MM.1S (cell line): Measurements from ENCODE around the gene PARVB.

Experiments
- DNase-seq: peaks from one replicate; pipeline ENCODE4 v3.0.0-alpha.2; 2015
- H2AFZ ChIP-seq: fragments of 300-600 bp; sonication (generic); 2 replicates; pipeline ENCODE4 v1.6.0; 2016; ENCODE audit warnings: antibody characterized with exemption, low read length
- H3F3A ChIP-seq: fragments of 300-600 bp; sonication (generic); 2 replicates; pipeline ENCODE4 v1.6.1; 2016; ENCODE audit warnings: mild to moderate bottlenecking, antibody characterized with exemption, low read length, moderate library complexity, mixed read lengths; ENCODE audit not compliant: insufficient read depth
- H3K27ac ChIP-seq: fragments of 300-600 bp; sonication (generic); 2 replicates; pipeline ENCODE4 v1.5.1; 2016; ENCODE audit warnings: mild to moderate bottlenecking, low read length
- H3K27me3 ChIP-seq: fragments of 300-600 bp; sonication (generic); replicated peaks from 2 replicates; pipeline ENCODE4 v1.6.0; 2016; ENCODE audit warnings: low read length; ENCODE audit not compliant: insufficient read depth
- H3K36me3 ChIP-seq: fragments of 300-600 bp; sonication (generic); replicated peaks from 2 replicates; pipeline ENCODE4 v1.6.1; 2016; ENCODE audit warnings: mild to moderate bottlenecking, low read length, mixed read lengths; ENCODE audit not compliant: insufficient read depth
- H3K4me1 ChIP-seq: fragments of 300-600 bp; sonication (generic); 2 replicates; pipeline ENCODE4 v1.6.1; 2016; ENCODE audit warnings: low read length, mixed read lengths
- H3K4me2 ChIP-seq: fragments of 300-600 bp; sonication (generic); 2 replicates; pipeline ENCODE4 v1.6.0; 2016; ENCODE audit warnings: low read depth, low read length
- H3K4me3 ChIP-seq: fragments of 300-600 bp; sonication (generic); 2 replicates; pipeline ENCODE4 v1.5.1; 2016; ENCODE audit warnings: low read length, mixed read lengths
- H3K79me2 ChIP-seq: fragments of 300-600 bp; sonication (generic); 2 replicates; pipeline ENCODE4 v1.6.1; 2016; ENCODE audit warnings: mixed run types, low read length, mixed read lengths
- H3K9ac ChIP-seq: fragments of 300-600 bp; sonication (generic); 2 replicates; pipeline ENCODE4 v1.6.1; 2016; ENCODE audit warnings: low read length, mixed read lengths
- H3K9me2 ChIP-seq: fragments of 300-600 bp; sonication (generic); replicated peaks from 2 replicates; pipeline ENCODE4 v1.6.1; 2016; ENCODE audit warnings: mild to moderate bottlenecking, low read length, mixed read lengths; ENCODE audit not compliant: insufficient read depth
- H3K9me3 ChIP-seq: fragments of 300-600 bp; sonication (generic); replicated peaks from 2 replicates; pipeline ENCODE4 v1.6.1; 2016; ENCODE audit warnings: mild to moderate bottlenecking, low read length, mixed read lengths; ENCODE audit not compliant: insufficient read depth
- H4K20me1 ChIP-seq: fragments of 300-600 bp; sonication (generic); 2 replicates; pipeline ENCODE4 v1.6.1; 2016; ENCODE audit warnings: mild to moderate bottlenecking, low read length, moderate library complexity, mixed read lengths; ENCODE audit not compliant: insufficient read depth
- CTCF ChIP-seq: fragments of 300-600 bp; sonication (generic); IDR thresholded peaks from 2 replicates; pipeline ENCODE4 v1.5.1; 2016; ENCODE audit warnings: antibody characterized with exemption, low read length, mixed read lengths
- EZH2 ChIP-seq: fragments of 300-600 bp; sonication (generic); optimal IDR thresholded peaks from 2 replicates; pipeline ENCODE3; 2017; ENCODE audit warnings: low read depth, mild to moderate bottlenecking, antibody characterized with exemption, low read length, mixed read lengths
- EZH2phosphoT487 ChIP-seq: fragments of 300-600 bp; sonication (generic); IDR thresholded peaks from 2 replicates; pipeline ENCODE4 v1.6.1; 2018; ENCODE audit warnings: antibody characterized with exemption, low read length

The PARVB gene

DNA sequence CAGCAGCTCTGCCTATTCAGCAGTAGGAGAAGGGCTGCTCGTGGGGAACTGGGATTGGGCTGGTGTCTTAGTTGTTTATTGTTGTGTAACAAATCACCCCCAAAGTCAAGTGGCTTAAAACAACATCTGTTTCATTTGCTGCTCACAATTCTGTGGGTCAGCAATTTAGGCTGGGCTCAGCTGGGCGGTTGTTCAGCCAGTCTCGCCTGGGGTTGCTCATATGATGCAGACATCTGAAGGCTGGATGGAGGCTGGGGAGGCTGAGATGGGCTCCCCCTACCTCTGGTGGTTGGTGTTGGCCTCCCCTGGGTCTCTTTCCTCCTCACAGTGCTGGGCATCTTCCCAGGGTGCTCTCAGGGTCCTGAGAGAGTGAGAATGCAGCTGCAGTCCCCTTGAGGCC is 113.3 kb downstream of the PARVB start:
- TF ChIP-seq EZH2phosphoT487: no peak
- TF ChIP-seq EZH2: no peak
- no peak for TF ChIP-seq CTCF

GRCh38 chr22:44139773-44140172 is 115.7 kb downstream of the PARVB start:
- H3K27ac ChIP-seq: no peak overlapping the region
- H3K79me2 ChIP-seq: no peaks in the 10 kb centered on the region
- H3K9me3 ChIP-seq: no peaks in the 10 kb centered on the region
- no peaks in the 10 kb centered on the region for H3F3A ChIP-seq
- no peak for DNase-seq
- no peak overlapping the region for H3K4me3 ChIP-seq
- no peaks in the 10 kb centered on the region for H3K9me2 ChIP-seq
- no peak overlapping the region for H3K9ac ChIP-seq
- H3K4me1 ChIP-seq: no peaks in the 10 kb centered on the region
- no peaks in the 10 kb centered on the region for H4K20me1 ChIP-seq
- no peak overlapping the region for H3K4me2 ChIP-seq
- H3K36me3 ChIP-seq: no peaks in the 10 kb centered on the region
- H2AFZ ChIP-seq: no peak overlapping the region
- TF ChIP-seq CTCF: no peak
- no peak for TF ChIP-seq EZH2
- TF ChIP-seq EZH2phosphoT487: no peak
- no peaks in the 10 kb centered on the region for H3K27me3 ChIP-seq

More for the DNA sequence above, 113.3 kb downstream of the PARVB start:
- no peaks in the 10 kb centered on the region for H3K79me2 ChIP-seq
- no peaks in the 10 kb centered on the region for H3K36me3 ChIP-seq
- no peaks in the 10 kb centered on the region for H3K27me3 ChIP-seq
- H3K4me1 ChIP-seq: no peaks in the 10 kb centered on the region
- H3F3A ChIP-seq: no peaks in the 10 kb centered on the region
- no peak for DNase-seq
- H3K4me2 ChIP-seq: no peak overlapping the region
- H3K9me3 ChIP-seq: no peaks in the 10 kb centered on the region
- no peak overlapping the region for H3K4me3 ChIP-seq
- no peaks in the 10 kb centered on the region for H4K20me1 ChIP-seq
- no peaks in the 10 kb centered on the region for H3K9me2 ChIP-seq
- no peak overlapping the region for H3K9ac ChIP-seq
- no peak overlapping the region for H3K27ac ChIP-seq
- H2AFZ ChIP-seq: no peak overlapping the region

DNA sequence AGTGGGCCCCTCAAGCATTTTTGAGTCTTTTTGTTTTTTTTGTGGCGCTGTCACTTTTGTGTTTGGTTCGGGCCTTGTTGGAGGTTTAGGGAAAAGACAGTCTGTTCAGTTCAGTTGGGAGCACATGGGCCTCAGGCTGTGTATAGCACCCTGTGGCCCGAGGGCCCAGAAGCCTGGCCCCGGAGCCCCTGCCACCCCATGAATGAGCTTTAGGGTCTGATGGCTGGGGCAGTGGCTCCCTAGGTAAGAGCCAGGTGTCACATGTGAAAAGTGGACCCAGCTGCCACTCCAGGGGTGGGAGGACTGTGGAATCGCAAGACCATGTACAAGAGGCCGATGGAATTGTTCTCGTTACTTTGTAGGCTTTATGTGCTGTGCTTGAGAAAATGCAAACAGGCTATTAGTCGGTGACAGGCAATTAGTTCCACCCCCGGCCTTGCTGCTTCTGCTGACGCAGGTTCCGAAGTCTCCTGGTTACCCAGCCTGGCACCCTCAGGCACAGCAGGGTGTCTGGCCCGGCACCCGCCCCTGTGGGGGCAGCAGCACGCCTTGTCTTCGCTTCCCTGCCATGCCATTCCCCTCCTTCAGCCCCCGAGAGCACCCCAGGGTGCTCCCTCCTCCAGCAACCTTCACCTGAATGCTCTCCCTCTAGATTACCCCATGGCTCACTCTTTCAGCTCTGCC is 118.5 kb downstream of the PARVB start:
- no peak for DNase-seq
- no peaks in the 10 kb centered on the region for H3K4me1 ChIP-seq

More for the DNA sequence above, 118.5 kb downstream of the PARVB start:
- Histone ChIP-seq H3F3A (no peaks in the 10 kb centered on the region), H3K36me3 (no peaks in the 10 kb centered on the region), H3K9ac (no peak overlapping the region), H4K20me1 (no peaks in the 10 kb centered on the region), H3K27ac (no peak overlapping the region), H3K79me2 (no peaks in the 10 kb centered on the region), H3K4me2 (no peak overlapping the region), H2AFZ (no peak overlapping the region), H3K27me3 (no peaks in the 10 kb centered on the region), H3K4me3 (no peak overlapping the region), H3K9me3 (no peaks in the 10 kb centered on the region), H3K9me2 (no peaks in the 10 kb centered on the region)
- no peak for TF ChIP-seq EZH2phosphoT487
- TF ChIP-seq CTCF: no peak
- TF ChIP-seq EZH2: no peak
